Smooth muscle cell (in vitro differentiated cells): ENCODE measurements around the gene TERB2. TPM values are rescaled to one million over a fixed set of nuclear protein-coding genes. Genes with fewer than 3 reads are reported as not detected.
A peak's percentile ranks its signal among the peaks of the same experiment; 100 is the strongest.
"Not testable (repeated sequence)": the region's sequence is repeated elsewhere in the genome, so short reads cannot be mapped to it uniquely, and the experiment has no call there.

Experiments used
- DNase-seq: peaks from one replicate; lab custom pipeline; 2025; ENCODE audit not compliant: unreplicated experiment; lab: John Stamatoyannopoulos, UW
- H2AFZ ChIP-seq: fragments of 200-600 bp; sonication (generic); 2 replicates; pipeline ENCODE4 v1.6.0; 2016; ENCODE audit warnings: antibody characterized with exemption, low read depth, mild to moderate bottlenecking
- H3F3A ChIP-seq: fragments of 200-600 bp; sonication (generic); 2 replicates; pipeline ENCODE4 v1.6.0; 2017; ENCODE audit warnings: antibody characterized with exemption, low read depth
- H3K27ac ChIP-seq: fragments of 200-600 bp; sonication (generic); 2 replicates; pipeline ENCODE4 v1.5.1; 2016; ENCODE audit warnings: low read depth, mild to moderate bottlenecking
- H3K27me3 ChIP-seq: fragments of 200-600 bp; sonication (generic); 2 replicates; pipeline ENCODE4 v1.6.1; 2016; ENCODE audit warnings: low read depth, mild to moderate bottlenecking
- H3K36me3 ChIP-seq: fragments of 200-600 bp; sonication (generic); 2 replicates; pipeline ENCODE4 v1.5.1; 2016; ENCODE audit warnings: low read depth
- H3K4me1 ChIP-seq: fragments of 200-600 bp; sonication (generic); 2 replicates; pipeline ENCODE4 v1.5.1; 2016; ENCODE audit warnings: low read depth
- H3K4me2 ChIP-seq: fragments of 200-600 bp; sonication (generic); 2 replicates; pipeline ENCODE4 v1.6.0; 2016; ENCODE audit warnings: mild to moderate bottlenecking
- H3K4me3 ChIP-seq: fragments of 200-600 bp; sonication (generic); 2 replicates; pipeline ENCODE4 v1.5.1; 2016; ENCODE audit warnings: mild to moderate bottlenecking
- H3K79me2 ChIP-seq: fragments of 200-600 bp; sonication (generic); 2 replicates; pipeline ENCODE4 v1.6.0; 2016; ENCODE audit warnings: low read depth, mild to moderate bottlenecking
- H3K9ac ChIP-seq: fragments of 200-600 bp; sonication (generic); 2 replicates; pipeline ENCODE4 v1.6.0; 2016; ENCODE audit warnings: low read depth
- H3K9me3 ChIP-seq: fragments of 200-600 bp; sonication (generic); replicated peaks from 2 replicates; pipeline ENCODE4 v1.5.1; 2016; ENCODE audit warnings: low read depth
- H4K20me1 ChIP-seq: fragments of 200-600 bp; sonication (generic); 2 replicates; pipeline ENCODE4 v1.6.0; 2016; ENCODE audit warnings: low read depth
- WGBS: methylation state at CpG from one replicate; pipeline ENCODE4 v1.1.7; 2016; ENCODE audit warnings: low lambda C conversion rate; 5-methylcytosine and 5-hydroxymethylcytosine counted together
- polyA plus RNA-seq: library from polyadenylated mRNA; unstranded; fragments of >200 nt; fragmentation: Nextera tagmentation; extraction: Ambion mirVana; gene quantifications from 2 replicates; pipeline ENCODE4 v1.2.1, GENCODE V29; 2016
- total RNA-seq: library from RNA; depleted of rRNA; stranded (reverse); fragments of >200 nt; gene quantifications from 2 replicates; pipeline ENCODE4 v1.2.3, GENCODE V29; 2014
- TF ChIP-seq, protein P1 (sequence below): fragments of 200-600 bp; sonication (generic); IDR thresholded peaks from 2 replicates; pipeline ENCODE4 v1.5.1; 2017; ENCODE audit warnings: borderline replicate concordance, mild to moderate bottlenecking, antibody characterized with exemption; ENCODE audit not compliant: insufficient read depth, poor library complexity, severe bottlenecking

Gene TERB2
- total and polyA plus RNA-seq, 2 experiments from 2014 or later, result not detected

DNA sequence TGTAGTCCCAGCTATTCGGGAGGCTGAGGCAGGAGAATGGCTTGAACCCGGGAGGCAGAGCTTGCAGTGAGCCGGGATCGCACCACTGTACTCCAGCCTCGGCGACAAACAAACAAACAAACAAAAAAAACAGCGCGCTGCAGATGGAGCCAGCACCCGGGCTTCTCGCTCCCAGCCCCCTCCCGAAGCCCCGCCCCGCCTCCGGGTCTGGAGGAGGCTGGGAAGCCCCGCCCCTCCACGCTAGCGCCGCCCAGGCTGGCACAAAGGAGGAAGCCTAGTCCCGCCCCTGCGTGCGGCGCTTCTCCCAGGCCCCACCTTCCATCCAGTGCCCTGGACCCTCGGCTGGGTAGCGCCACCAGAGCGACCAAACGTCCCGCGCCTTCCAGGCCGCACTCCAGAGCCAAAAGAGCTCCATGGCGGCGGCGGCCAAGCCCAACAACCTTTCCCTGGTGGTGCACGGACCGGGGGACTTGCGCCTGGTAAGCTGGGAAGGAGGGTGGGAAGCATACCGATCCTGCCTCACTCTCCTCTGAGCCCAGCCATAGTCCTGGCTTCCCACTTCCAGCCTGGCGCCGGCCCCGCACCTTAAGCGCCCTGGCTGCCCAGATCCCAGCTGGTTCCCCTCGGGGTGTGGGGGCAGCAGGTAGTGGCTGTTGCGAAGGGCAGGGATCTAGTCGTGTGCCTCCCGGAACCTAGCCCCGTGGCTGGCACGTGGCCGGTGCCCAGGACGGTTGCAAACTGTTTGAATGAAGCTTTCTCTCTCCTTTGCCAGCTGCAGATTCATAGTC is 66.6 kb downstream of the TERB2 start, which contains the start of gene SORD:
Gene SORD, plus strand, starts transcription at position 325 of the 788 bp plus-strand sequence. Its CDS starts 89 bp downstream, at position 414.
- Histone ChIP-seq H3K9ac (peak within 1 kb of the TSS; percentile 71), H3F3A (no peaks in the 10 kb centered on the region), H3K4me3 (peak within 1 kb of the TSS; percentile 86), H3K9me3 (no peaks in the 10 kb centered on the region), H3K79me2 (no peaks in the 10 kb centered on the region), H3K27ac (peak within 1 kb of the TSS; percentile 9), H3K36me3 (no peaks in the 10 kb centered on the region), H2AFZ (peak within 1 kb of the TSS; percentile 96), H3K4me1 (no peaks in the 10 kb centered on the region), H3K27me3 (peaks cover 5% of the 10 kb centered on the region), H3K4me2 (peak within 1 kb of the TSS; percentile 87), H4K20me1 (no peaks in the 10 kb centered on the region)
- under 1% methylated on average over 34 of the region's 48 CpGs for whole genome bisulfite sequencing
- peak; percentile 78 for DNase-seq
- TF ChIP-seq, protein P1, sequence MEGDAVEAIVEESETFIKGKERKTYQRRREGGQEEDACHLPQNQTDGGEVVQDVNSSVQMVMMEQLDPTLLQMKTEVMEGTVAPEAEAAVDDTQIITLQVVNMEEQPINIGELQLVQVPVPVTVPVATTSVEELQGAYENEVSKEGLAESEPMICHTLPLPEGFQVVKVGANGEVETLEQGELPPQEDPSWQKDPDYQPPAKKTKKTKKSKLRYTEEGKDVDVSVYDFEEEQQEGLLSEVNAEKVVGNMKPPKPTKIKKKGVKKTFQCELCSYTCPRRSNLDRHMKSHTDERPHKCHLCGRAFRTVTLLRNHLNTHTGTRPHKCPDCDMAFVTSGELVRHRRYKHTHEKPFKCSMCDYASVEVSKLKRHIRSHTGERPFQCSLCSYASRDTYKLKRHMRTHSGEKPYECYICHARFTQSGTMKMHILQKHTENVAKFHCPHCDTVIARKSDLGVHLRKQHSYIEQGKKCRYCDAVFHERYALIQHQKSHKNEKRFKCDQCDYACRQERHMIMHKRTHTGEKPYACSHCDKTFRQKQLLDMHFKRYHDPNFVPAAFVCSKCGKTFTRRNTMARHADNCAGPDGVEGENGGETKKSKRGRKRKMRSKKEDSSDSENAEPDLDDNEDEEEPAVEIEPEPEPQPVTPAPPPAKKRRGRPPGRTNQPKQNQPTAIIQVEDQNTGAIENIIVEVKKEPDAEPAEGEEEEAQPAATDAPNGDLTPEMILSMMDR, result no peak

DNA sequence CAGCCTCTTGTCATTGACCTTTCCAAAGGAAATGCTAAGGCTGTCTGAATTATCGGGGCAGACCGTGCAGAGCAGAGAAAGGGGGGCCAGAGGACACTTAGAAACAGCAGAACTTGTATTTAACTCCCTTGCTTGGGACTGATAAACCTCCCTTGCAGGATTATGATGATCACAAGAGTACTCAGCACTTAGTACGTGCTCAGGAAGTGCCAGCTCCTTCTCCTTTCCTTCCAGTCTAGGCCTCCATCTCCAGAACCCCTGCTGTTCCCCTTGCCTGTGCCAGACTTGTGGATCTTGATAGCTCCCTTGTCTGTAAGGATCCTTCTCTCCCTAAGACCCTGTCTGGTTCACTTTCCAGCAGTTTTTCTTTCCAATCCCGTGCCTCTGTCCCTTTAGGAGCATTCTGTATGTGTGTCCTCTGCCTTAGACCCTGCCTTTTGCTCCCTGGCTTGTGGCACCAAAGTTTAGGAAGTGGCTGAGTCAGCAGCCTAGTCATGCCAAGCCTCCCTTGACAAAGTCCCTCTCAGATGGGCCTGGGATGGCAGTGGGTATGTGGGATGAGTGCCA is 67.3 kb downstream of the TERB2 start:
- H2AFZ ChIP-seq, result peak overlapping the region; percentile 96
- TF ChIP-seq, protein P1, result no peak
- peak overlapping the region; percentile 86 for H3K4me3 ChIP-seq
- H3K27me3 ChIP-seq, result no peaks in the 10 kb centered on the region
- peak overlapping the region; percentile 71 for H3K9ac ChIP-seq
- no peak for DNase-seq
- H3K4me1 ChIP-seq, result no peaks in the 10 kb centered on the region
- H3K9me3 ChIP-seq, result no peaks in the 10 kb centered on the region
- H3K79me2 ChIP-seq, result no peaks in the 10 kb centered on the region
- peak overlapping the region; percentile 87 for H3K4me2 ChIP-seq
- no peaks in the 10 kb centered on the region for H4K20me1 ChIP-seq
- no peaks in the 10 kb centered on the region for H3F3A ChIP-seq
- H3K27ac ChIP-seq, result no peak overlapping the region
- WGBS, result 10% methylated on average over 4 of the region's 4 CpGs
- H3K36me3 ChIP-seq, result no peaks in the 10 kb centered on the region

DNA sequence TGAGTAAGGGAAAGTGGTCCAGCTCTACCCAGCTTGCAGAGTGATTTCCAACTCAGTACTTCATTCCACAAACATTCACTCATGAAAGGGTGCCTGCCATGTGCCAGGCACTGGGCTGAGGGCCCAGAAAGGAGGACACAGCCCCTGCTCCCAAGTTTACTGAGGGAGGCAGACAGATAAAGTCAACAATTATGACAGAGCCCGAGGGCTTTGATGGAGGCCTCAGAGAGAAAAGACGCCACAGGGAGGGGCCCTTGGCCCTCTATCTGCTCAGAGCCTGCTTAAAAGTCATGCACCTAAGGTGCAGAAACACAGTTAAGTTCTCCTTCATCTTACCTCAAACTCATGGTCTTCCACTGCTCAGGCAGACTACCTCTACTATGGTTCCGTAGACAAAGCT is 68.2 kb downstream of the TERB2 start:
- H3K9ac ChIP-seq, H3K4me3 ChIP-seq, H3K27me3 ChIP-seq, H4K20me1 ChIP-seq, H3F3A ChIP-seq, H3K36me3 ChIP-seq, H3K79me2 ChIP-seq, H3K27ac ChIP-seq, H3K4me1 ChIP-seq, DNase-seq, H3K9me3 ChIP-seq, H2AFZ ChIP-seq, H3K4me2 ChIP-seq: not testable (repeated sequence)
- WGBS, result 64% methylated on average over 3 of the region's 3 CpGs

DNA sequence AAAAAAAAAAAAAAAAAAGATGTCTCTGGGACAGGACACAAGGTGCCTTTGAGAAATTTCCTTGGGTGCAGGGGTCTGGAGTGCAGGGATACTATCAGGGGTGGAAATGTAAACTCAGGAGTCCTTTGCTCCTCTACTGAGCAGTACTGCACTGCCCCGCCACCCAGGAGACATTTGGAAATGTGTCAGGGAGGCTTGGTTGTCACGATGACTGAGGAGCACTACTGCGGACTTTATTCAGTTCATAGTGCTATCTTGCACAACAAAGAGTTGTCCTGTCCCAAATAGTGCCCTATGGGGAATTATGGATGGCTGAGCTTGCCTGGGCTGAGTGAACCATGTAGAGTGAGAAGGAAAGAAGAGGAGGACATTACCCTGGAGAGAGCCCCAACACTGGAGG is 69.1 kb downstream of the TERB2 start:
- not testable (repeated sequence) for H3F3A ChIP-seq, H3K36me3 ChIP-seq, H3K27me3 ChIP-seq, H3K79me2 ChIP-seq, H4K20me1 ChIP-seq, H3K4me2 ChIP-seq, H3K4me3 ChIP-seq, H3K27ac ChIP-seq, H3K9me3 ChIP-seq, DNase-seq, H2AFZ ChIP-seq, H3K9ac ChIP-seq, H3K4me1 ChIP-seq
- 96% methylated on average over 3 of the region's 3 CpGs for WGBS
